OCI-LY3 (cell line): ENCODE measurements around the gene NUDT4.

ENCODE experiments used
- H2AFZ ChIP-seq: fragments of 200-600, 300-600 bp; shearing (Covaris generic); 2 replicates; pipeline ENCODE4 v1.6.0; 2014; ENCODE audit warnings: antibody characterized with exemption, low read depth, low read length
- H3K27ac ChIP-seq: fragments of 200-600, 300-600 bp; sonication (generic); 2 replicates; pipeline ENCODE4 v1.5.1; 2014; ENCODE audit warnings: mild to moderate bottlenecking, low read length, moderate library complexity, mixed read lengths
- H3K27me3 ChIP-seq: fragments of 200-600, 300-600 bp; sonication (generic); 2 replicates; pipeline ENCODE4 v1.6.1; 2014; ENCODE audit warnings: low read depth, low read length, mixed read lengths
- H3K36me3 ChIP-seq: fragments of 200-600, 300-600 bp; sonication (generic); replicated peaks from 2 replicates; pipeline ENCODE3; 2014; ENCODE audit warnings: low read depth, low read length, mixed read lengths
- H3K4me1 ChIP-seq: fragments of 300-600, 200-600 bp; sonication (generic); 2 replicates; pipeline ENCODE4 v1.6.1; 2014; ENCODE audit warnings: low read length, mixed read lengths
- H3K4me2 ChIP-seq: fragments of 200-600, 300-600 bp; sonication (generic); 2 replicates; pipeline ENCODE4 v1.6.1; 2014; ENCODE audit warnings: low read length, mixed read lengths
- H3K4me3 ChIP-seq: fragments of 300-600, 200-600 bp; sonication (generic); 2 replicates; pipeline ENCODE4 v1.5.1; 2014; ENCODE audit warnings: antibody characterized with exemption, mild to moderate bottlenecking, low read length, moderate library complexity
- H3K79me2 ChIP-seq: fragments of 300-600, 200-600 bp; shearing (Covaris generic); 2 replicates; pipeline ENCODE4 v1.6.1; 2014; ENCODE audit warnings: mild to moderate bottlenecking, low read length, mixed read lengths
- H3K9ac ChIP-seq: fragments of 300-600, 200-600 bp; shearing (Covaris generic); 2 replicates; pipeline ENCODE4 v1.6.0; 2014; ENCODE audit warnings: mild to moderate bottlenecking, low read length, moderate library complexity
- H3K9me3 ChIP-seq: fragments of 200-600, 300-600 bp; shearing (Covaris generic); 2 replicates; pipeline ENCODE4 v1.6.1; 2014; ENCODE audit warnings: low read length, mixed read lengths; ENCODE audit not compliant: insufficient read depth
- H4K20me1 ChIP-seq: fragments of 200-600, 300-600 bp; sonication (generic); 2 replicates; pipeline ENCODE4 v1.6.1; 2016; ENCODE audit warnings: low read length, mixed read lengths; ENCODE audit not compliant: insufficient read depth
- CTCF ChIP-seq: fragments of 200-600, 300-600 bp; sonication (generic); IDR thresholded peaks from 2 replicates; pipeline ENCODE4 v1.5.1; 2014; ENCODE audit warnings: antibody characterized with exemption, low read length, low read depth
- EZH2phosphoT487 ChIP-seq: fragments of 200-600 bp; shearing (Covaris generic); IDR thresholded peaks from 2 replicates; pipeline ENCODE4 v1.6.1; 2018; ENCODE audit warnings: antibody characterized with exemption, mixed run types, low read depth

NUDT4 gene

DNA sequence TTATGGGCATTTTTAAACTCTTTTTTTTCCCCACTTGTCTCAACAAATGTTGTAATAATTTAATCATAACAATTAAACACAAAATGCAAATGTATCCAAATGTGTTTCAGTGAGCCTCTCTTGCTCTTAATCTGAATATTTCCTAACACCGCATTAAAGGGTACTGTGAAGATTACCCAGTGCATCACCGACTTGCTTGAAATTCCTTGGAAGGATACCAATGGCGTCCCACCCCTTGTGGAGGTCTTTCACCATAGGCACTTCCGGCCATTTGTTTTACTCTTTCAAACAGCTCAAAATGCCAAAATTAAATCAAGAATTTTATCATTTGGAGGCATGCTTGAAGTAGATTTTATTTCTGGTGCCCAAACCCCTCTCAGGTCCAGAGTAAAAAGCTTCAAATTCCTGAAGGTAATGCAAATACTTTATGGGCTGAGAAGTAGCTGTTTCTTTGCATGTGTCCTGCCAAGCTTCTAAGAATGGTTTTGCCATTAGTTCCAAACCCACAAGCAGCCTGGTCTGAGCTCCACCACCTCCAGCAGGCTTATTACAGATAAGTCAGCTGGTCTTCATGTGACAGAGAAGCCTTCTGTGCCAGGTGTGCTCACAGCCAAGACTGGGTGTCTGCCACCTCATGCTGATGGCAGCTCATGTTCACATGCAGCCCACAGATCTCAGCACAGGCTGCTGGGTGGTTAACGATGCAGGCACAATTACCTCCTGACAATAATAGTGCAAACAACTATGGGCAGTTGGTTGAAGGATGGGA is 16.4 kb upstream of the NUDT4 start:
- Histone ChIP-seq H3K36me3 (no peaks in the 10 kb centered on the region), H3K4me3 (no peak overlapping the region), H3K79me2 (no peaks in the 10 kb centered on the region), H3K27ac (no peak overlapping the region), H4K20me1 (no peaks in the 10 kb centered on the region), H3K9me3 (no peaks in the 10 kb centered on the region), H3K27me3 (no peaks in the 10 kb centered on the region), H2AFZ (no peak overlapping the region), H3K4me1 (peaks cover 11% of the 10 kb centered on the region), H3K9ac (no peak overlapping the region), H3K4me2 (no peak overlapping the region)
- TF ChIP-seq CTCF (no peak), EZH2phosphoT487 (no peak)

GRCh38 chr12:93363841-93364297 is 13.9 kb upstream of the NUDT4 start:
- H3K4me2 ChIP-seq: no peak overlapping the region
- TF ChIP-seq EZH2phosphoT487 (no peak), CTCF (no peak)
- H3K27ac ChIP-seq: no peak overlapping the region
- no peaks in the 10 kb centered on the region for H4K20me1 ChIP-seq
- H2AFZ ChIP-seq: no peak overlapping the region
- H3K36me3 ChIP-seq: no peaks in the 10 kb centered on the region
- H3K79me2 ChIP-seq: no peaks in the 10 kb centered on the region
- H3K4me1 ChIP-seq: peaks cover 8% of the 10 kb centered on the region
- no peak overlapping the region for H3K9ac ChIP-seq
- H3K4me3 ChIP-seq: no peak overlapping the region
- no peaks in the 10 kb centered on the region for H3K9me3 ChIP-seq
- H3K27me3 ChIP-seq: no peaks in the 10 kb centered on the region

GRCh38 chr12:93365616-93366405 is 11.9 kb upstream of the NUDT4 start:
- H3K9ac ChIP-seq: no peak overlapping the region
- H2AFZ ChIP-seq: no peak overlapping the region
- H3K27me3 ChIP-seq: no peaks in the 10 kb centered on the region
- H3K4me2 ChIP-seq: no peak overlapping the region
- no peaks in the 10 kb centered on the region for H3K79me2 ChIP-seq
- no peaks in the 10 kb centered on the region for H4K20me1 ChIP-seq
- H3K27ac ChIP-seq: no peak overlapping the region
- TF ChIP-seq CTCF (no peak), EZH2phosphoT487 (no peak)
- no peak overlapping the region for H3K4me3 ChIP-seq
- H3K4me1 ChIP-seq: peaks cover 8% of the 10 kb centered on the region
- no peaks in the 10 kb centered on the region for H3K36me3 ChIP-seq
- H3K9me3 ChIP-seq: no peaks in the 10 kb centered on the region

DNA sequence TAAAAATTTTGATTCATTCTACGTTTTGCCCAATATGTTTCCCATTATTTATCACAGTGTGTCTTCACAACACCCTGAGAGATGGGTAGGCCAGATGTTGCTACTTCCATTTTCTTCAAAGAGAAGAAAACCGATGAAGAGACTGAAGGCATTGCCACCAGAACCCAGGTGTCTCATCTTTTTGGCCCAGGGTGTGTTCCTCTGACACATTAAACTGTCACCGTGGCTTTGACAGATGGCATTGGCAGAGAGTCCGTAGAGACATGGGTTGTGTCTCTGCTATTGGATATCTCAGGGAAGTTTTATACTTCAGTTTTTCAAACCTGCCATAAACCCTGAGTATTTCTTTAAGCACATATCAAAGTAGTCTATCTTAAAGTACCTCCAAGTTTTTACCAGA is 11.3 kb upstream of the NUDT4 start:
- TF ChIP-seq EZH2phosphoT487: no peak
- Histone ChIP-seq H3K4me1 (peaks cover 8% of the 10 kb centered on the region), H3K4me2 (no peak overlapping the region), H3K9ac (no peak overlapping the region), H3K36me3 (no peaks in the 10 kb centered on the region), H3K27me3 (no peaks in the 10 kb centered on the region), H2AFZ (no peak overlapping the region), H3K4me3 (no peak overlapping the region), H3K79me2 (no peaks in the 10 kb centered on the region), H3K9me3 (no peaks in the 10 kb centered on the region), H4K20me1 (no peaks in the 10 kb centered on the region), H3K27ac (no peak overlapping the region)
